Choroid plexus epithelial cell (primary cell): ENCODE results near the gene LRRC46.

Experiments
- DNase-seq: peaks from one replicate; pipeline ENCODE4 v3.0.0-alpha.2; 2010; ENCODE audit warnings: low read depth
- H3K4me3 ChIP-seq: 2 replicates; pipeline ENCODE4 v1.5.1; 2011; ENCODE audit warnings: low read depth, mild to moderate bottlenecking, control low read depth, low read length, moderate library complexity
- CTCF ChIP-seq: conservative IDR thresholded peaks from 2 replicates; pipeline ENCODE4 v1.5.1; 2011; ENCODE audit warnings: low read depth, mild to moderate bottlenecking, control low read depth, inconsistent platforms, low read length, moderate library complexity

Gene LRRC46

GRCh38 chr17:47872019-47872650 lies 40.7 kb downstream of the LRRC46 start:
- H3K4me3 ChIP-seq = no peak overlapping the region
- DNase-seq = no peak
- TF ChIP-seq CTCF = no peak

- no peak overlapping the region for H3K4me3 ChIP-seq
Observed at GRCh38 chr17:47872651-47873161, 41.2 kb downstream of the LRRC46 start.

GRCh38 chr17:47873200-47874090 lies 42.0 kb downstream of the LRRC46 start:
- no peak overlapping the region for H3K4me3 ChIP-seq
- TF ChIP-seq CTCF = no peak
- no peak for DNase-seq

More at GRCh38 chr17:47872651-47873161, 41.2 kb downstream of the LRRC46 start:
- peak; percentile 32 for DNase-seq
- no peak for TF ChIP-seq CTCF

GRCh38 chr17:47875011-47875985 lies 43.8 kb downstream of the LRRC46 start:
- DNase-seq = no peak
- no peak for TF ChIP-seq CTCF
- no peak overlapping the region for H3K4me3 ChIP-seq

GRCh38 chr17:47877368-47878034 lies 46.0 kb downstream of the LRRC46 start:
- TF ChIP-seq CTCF = no peak
- no peak for DNase-seq
- H3K4me3 ChIP-seq = no peak overlapping the region
